Loucy (cell line): ENCODE measurements around the gene RASSF5.

Source experiments
- H2AFZ ChIP-seq: fragments of 200-600 bp; sonication (generic); 2 replicates; pipeline ENCODE4 v1.6.0; 2016; ENCODE audit warnings: antibody characterized with exemption, mild to moderate bottlenecking, low read length, moderate library complexity
- H3F3A ChIP-seq: fragments of 200-600 bp; 2 replicates; pipeline ENCODE4 v1.6.0; 2016; ENCODE audit warnings: antibody characterized with exemption, low read depth, mild to moderate bottlenecking
- H3K27me3 ChIP-seq: fragments of 200-600 bp; sonication (generic); 2 replicates; pipeline ENCODE4 v1.6.1; 2014; ENCODE audit warnings: low read length, mild to moderate bottlenecking; ENCODE audit not compliant: insufficient read depth, poor library complexity, severe bottlenecking
- H3K36me3 ChIP-seq: fragments of 200-600 bp; sonication (generic); 2 replicates; pipeline ENCODE4 v1.6.1; 2016; ENCODE audit warnings: low read length; ENCODE audit not compliant: insufficient read depth
- H3K4me1 ChIP-seq: fragments of 200-600 bp; sonication (generic); 2 replicates; pipeline ENCODE4 v1.5.1; 2014; ENCODE audit warnings: low read length, mild to moderate bottlenecking; ENCODE audit not compliant: insufficient read depth, poor library complexity, severe bottlenecking
- H3K4me2 ChIP-seq: fragments of 200-600 bp; sonication (generic); 2 replicates; pipeline ENCODE4 v1.6.0; 2014; ENCODE audit warnings: antibody characterized with exemption, low read length, low read depth, mild to moderate bottlenecking; ENCODE audit not compliant: poor library complexity, severe bottlenecking
- H3K4me3 ChIP-seq: fragments of 200-600 bp; sonication (generic); 2 replicates; pipeline ENCODE4 v1.5.1; 2014; ENCODE audit warnings: low read length, mild to moderate bottlenecking, mixed read lengths; ENCODE audit not compliant: poor library complexity, severe bottlenecking
- H3K79me2 ChIP-seq: fragments of 200-600 bp; sonication (generic); 2 replicates; pipeline ENCODE4 v1.6.1; 2014; ENCODE audit warnings: low read length; ENCODE audit not compliant: insufficient read depth
- H3K9ac ChIP-seq: fragments of 200-600 bp; sonication (generic); 2 replicates; pipeline ENCODE4 v1.6.0; 2014; ENCODE audit warnings: mild to moderate bottlenecking, low read depth, low read length, moderate library complexity; ENCODE audit not compliant: poor library complexity, severe bottlenecking
- H3K9me2 ChIP-seq: fragments of 200-600 bp; sonication (generic); replicated peaks from 2 replicates; pipeline ENCODE4 v1.6.1; 2016; ENCODE audit warnings: low read depth, low read length, mixed read lengths
- H3K9me3 ChIP-seq: fragments of 200-600 bp; sonication (generic); 2 replicates; pipeline ENCODE4 v1.6.1; 2014; ENCODE audit warnings: mild to moderate bottlenecking, antibody characterized with exemption, low read length, low read depth; ENCODE audit not compliant: insufficient read depth
- H4K20me1 ChIP-seq: fragments of 200-600 bp; sonication (generic); 2 replicates; pipeline ENCODE4 v1.6.0; 2014; ENCODE audit warnings: antibody characterized with exemption, low read length, mild to moderate bottlenecking; ENCODE audit not compliant: insufficient read depth, poor library complexity, severe bottlenecking
- EZH2phosphoT487 ChIP-seq: fragments of 200-600 bp; IDR thresholded peaks from 2 replicates; pipeline ENCODE4 v1.6.1; 2018; ENCODE audit warnings: antibody characterized with exemption, mild to moderate bottlenecking, moderate library complexity, borderline replicate concordance
- TF ChIP-seq, protein P1 (sequence below): fragments of 200-600 bp; sonication (generic); conservative IDR thresholded peaks from 2 replicates; pipeline ENCODE4 v1.5.1; 2014; ENCODE audit warnings: mild to moderate bottlenecking, antibody characterized with exemption, low read length

The RASSF5 gene

DNA sequence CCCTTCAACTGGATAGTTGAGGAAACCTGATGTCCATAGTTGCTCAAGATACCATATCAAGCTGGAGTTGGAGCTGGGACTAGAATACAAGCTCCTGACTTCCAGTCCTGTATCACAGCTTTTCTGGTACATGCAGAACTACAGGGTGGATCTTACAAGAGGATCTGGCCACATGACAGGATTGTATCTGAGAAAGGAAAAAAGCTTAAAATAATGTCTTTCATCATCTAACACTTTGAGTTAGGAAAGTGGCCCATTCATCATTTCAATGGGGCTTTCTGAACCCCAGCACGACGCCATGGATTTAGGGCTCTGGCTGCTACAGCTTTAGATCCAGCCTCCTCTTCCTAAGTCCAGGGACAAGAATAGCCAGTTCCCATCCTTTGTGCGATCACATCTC is 46.9 kb downstream of the RASSF5 start:
- H3K4me1 ChIP-seq, result peaks cover 49% of the 10 kb centered on the region
- TF ChIP-seq, protein P1, sequence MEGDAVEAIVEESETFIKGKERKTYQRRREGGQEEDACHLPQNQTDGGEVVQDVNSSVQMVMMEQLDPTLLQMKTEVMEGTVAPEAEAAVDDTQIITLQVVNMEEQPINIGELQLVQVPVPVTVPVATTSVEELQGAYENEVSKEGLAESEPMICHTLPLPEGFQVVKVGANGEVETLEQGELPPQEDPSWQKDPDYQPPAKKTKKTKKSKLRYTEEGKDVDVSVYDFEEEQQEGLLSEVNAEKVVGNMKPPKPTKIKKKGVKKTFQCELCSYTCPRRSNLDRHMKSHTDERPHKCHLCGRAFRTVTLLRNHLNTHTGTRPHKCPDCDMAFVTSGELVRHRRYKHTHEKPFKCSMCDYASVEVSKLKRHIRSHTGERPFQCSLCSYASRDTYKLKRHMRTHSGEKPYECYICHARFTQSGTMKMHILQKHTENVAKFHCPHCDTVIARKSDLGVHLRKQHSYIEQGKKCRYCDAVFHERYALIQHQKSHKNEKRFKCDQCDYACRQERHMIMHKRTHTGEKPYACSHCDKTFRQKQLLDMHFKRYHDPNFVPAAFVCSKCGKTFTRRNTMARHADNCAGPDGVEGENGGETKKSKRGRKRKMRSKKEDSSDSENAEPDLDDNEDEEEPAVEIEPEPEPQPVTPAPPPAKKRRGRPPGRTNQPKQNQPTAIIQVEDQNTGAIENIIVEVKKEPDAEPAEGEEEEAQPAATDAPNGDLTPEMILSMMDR, result no peak
- no peak for TF ChIP-seq EZH2phosphoT487
- H3K4me2 ChIP-seq, result no peak overlapping the region

DNA sequence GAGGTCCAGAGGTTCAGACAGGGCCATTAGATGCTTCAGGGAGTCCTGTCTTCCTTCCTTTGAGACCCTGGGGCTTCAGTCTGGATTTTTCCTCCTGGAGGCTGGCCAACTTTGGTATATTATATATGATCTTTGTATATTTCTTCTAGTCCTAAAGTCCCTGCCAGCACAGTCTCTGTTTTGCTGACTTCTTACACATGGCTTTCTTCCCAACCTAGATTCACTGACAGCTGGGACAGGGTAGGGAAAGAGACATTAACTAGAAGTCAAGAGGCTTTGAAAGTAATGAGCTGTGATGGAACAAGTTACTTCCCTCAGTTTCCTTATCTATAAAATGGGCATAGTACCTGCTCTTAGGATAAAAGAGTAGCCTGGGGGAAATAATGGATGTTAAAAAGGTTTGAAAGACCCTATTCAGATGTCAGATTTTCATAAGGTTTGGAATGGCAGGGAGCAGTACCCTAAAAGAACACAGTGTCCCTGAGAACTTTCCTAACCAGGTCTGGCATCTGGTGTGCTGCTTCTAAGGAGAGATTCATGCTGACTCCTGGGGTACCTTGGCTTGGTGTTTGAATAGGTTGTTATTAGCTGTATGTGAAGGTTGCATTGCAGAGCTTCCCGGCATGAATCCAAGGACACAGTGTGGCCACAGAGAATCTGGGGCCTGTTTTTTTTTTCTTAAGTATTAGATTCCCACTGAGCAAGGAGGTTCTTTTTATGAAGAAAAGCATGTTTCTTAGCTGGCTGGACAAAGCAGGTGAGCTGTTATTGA is 47.6 kb downstream of the RASSF5 start:
- H3K9me3 ChIP-seq, result no peaks in the 10 kb centered on the region
- no peaks in the 10 kb centered on the region for H3K9me2 ChIP-seq
- no peaks in the 10 kb centered on the region for H3F3A ChIP-seq
- no peak overlapping the region for H3K4me3 ChIP-seq
- no peak overlapping the region for H2AFZ ChIP-seq
- H3K4me2 ChIP-seq, result peak overlapping the region; percentile 92
- TF ChIP-seq, protein P1, result no peak
- no peak for TF ChIP-seq EZH2phosphoT487
- H3K27me3 ChIP-seq, result peaks cover 5% of the 10 kb centered on the region
- peaks cover 27% of the 10 kb centered on the region for H3K79me2 ChIP-seq
- H4K20me1 ChIP-seq, result no peaks in the 10 kb centered on the region
- H3K4me1 ChIP-seq, result peaks cover 55% of the 10 kb centered on the region
- no peaks in the 10 kb centered on the region for H3K36me3 ChIP-seq
- H3K9ac ChIP-seq, result peak overlapping the region; percentile 99

More for the DNA sequence above, 46.9 kb downstream of the RASSF5 start:
- no peaks in the 10 kb centered on the region for H3F3A ChIP-seq
- peaks cover 21% of the 10 kb centered on the region for H3K79me2 ChIP-seq
- no peaks in the 10 kb centered on the region for H4K20me1 ChIP-seq
- no peak overlapping the region for H3K4me3 ChIP-seq
- no peaks in the 10 kb centered on the region for H3K9me3 ChIP-seq
- no peaks in the 10 kb centered on the region for H3K9me2 ChIP-seq
- peaks cover 5% of the 10 kb centered on the region for H3K27me3 ChIP-seq
- no peak overlapping the region for H3K9ac ChIP-seq
- H2AFZ ChIP-seq, result no peak overlapping the region
- no peaks in the 10 kb centered on the region for H3K36me3 ChIP-seq

DNA sequence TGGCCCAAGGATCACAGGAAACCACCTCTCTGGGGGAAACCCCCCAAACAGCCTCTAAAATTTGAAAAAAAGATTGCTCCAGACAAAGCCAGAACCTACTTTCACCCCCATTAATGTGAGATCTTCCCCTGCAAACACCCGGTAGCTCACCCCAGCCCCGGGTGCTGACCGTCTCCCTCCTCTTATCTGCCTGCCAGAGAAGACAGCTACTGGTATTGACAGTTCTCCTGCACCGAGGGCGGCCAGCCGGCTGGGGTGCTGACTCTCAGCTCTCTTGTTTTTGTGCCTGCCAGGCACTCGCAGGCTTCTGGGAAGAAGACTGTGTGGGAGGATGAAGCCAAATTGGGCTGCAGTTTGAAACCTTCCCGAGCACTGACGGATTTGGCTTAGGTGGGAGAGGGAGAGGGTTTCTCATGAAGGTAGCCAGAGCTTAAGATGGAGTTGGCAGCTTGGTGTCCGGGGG is 48.2 kb downstream of the RASSF5 start:
- Histone ChIP-seq H3K9me2 (no peaks in the 10 kb centered on the region), H3K4me3 (peak overlapping the region; percentile 98), H3K79me2 (peaks cover 34% of the 10 kb centered on the region), H2AFZ (no peak overlapping the region), H3K4me1 (peaks cover 61% of the 10 kb centered on the region), H3F3A (no peaks in the 10 kb centered on the region), H3K4me2 (peak overlapping the region; percentile 92), H3K36me3 (no peaks in the 10 kb centered on the region), H3K27me3 (peaks cover 5% of the 10 kb centered on the region), H3K9me3 (no peaks in the 10 kb centered on the region), H3K9ac (peak overlapping the region; percentile 99), H4K20me1 (peaks cover 1% of the 10 kb centered on the region)
- TF ChIP-seq, protein P1, result no peak
- TF ChIP-seq EZH2phosphoT487, result no peak
